ENCODE results near the gene ZNF460. TPM values are rescaled to one million over a fixed set of nuclear protein-coding genes. Genes with fewer than 3 reads are reported as not detected.

ZNF460 gene
- polyA plus RNA-seq, 3 donors = 2.8 to 4.5 (median 3.5) TPM

- Histone ChIP-seq H3K4me1 (ENCODE audit: control insufficient read depth in 1 of 2, insufficient read depth in 2 of 2, low read length in 2 of 2) (peaks cover 18 to 26% of the 10 kb centered on the region in 2 donors), H3K27me3 (ENCODE audit: control insufficient read depth in 2 of 2, insufficient read depth in 2 of 2, low read length in 2 of 2) (no peaks in the 10 kb centered on the region), H3K36me3 (replicated peaks in 1 of 2; ENCODE audit: control insufficient read depth in 1 of 2, insufficient read depth in 2 of 2, low read length in 2 of 2) (peaks cover 7 to 9% of the 10 kb centered on the region in 2 donors), H4K20me1 (ENCODE audit: insufficient read depth, low read length) (peaks cover 4% of the 10 kb centered on the region), H3K9ac (ENCODE audit: insufficient read depth, low read length, poor library complexity, severe bottlenecking) (peak overlapping the region; percentile 99), H3K4me2 (replicated peaks; ENCODE audit: extremely low read depth, low read length, poor library complexity, severe bottlenecking) (peak overlapping the region; percentile 87), H3K9me3 (replicated peaks in 1 of 2; ENCODE audit: control insufficient read depth in 1 of 2, insufficient read depth in 1 of 2, low read length in 2 of 2) (no peaks in the 10 kb centered on the region), H3K4me3 (replicated peaks in 1 of 3; ENCODE audit: low read depth in 2 of 3, low read length in 3 of 3) (peak overlapping the region; percentile 80 to 87 (median 85)), H3K79me2 (ENCODE audit: insufficient read depth, low read length) (peaks cover 44% of the 10 kb centered on the region), H3K27ac (ENCODE audit: low read depth in 1 of 2, low read length in 2 of 2) (peak overlapping the region; percentile 95), H2AFZ (ENCODE audit: insufficient read depth, low read depth, low read length, poor library complexity, severe bottlenecking) (peak overlapping the region; percentile 86)
- H3K36me3 Mint-ChIP-seq = peaks cover 15 to 22% of the 10 kb centered on the region in 2 donors
- peaks cover 0 to 2% (median 0%) of the 10 kb centered on the region in 7 donors for H3K9me3 Mint-ChIP-seq
- intact Hi-C loops (cut with micrococcal nuclease) = loop anchor here (1.0 to 10.0 kb wide), 5 partner anchors 37 to 355 kb away; partner anchors contain the start of genes ZNF805 (in 2 of the 2), ZNF211 (in 1 of the 2) and ZNF304 (in 1 of the 2)
- WGBS (ENCODE audit: insufficient coverage) = under 1% methylated on average over 20 of the region's 25 CpGs
- peaks cover 18% of the 10 kb centered on the region for H3K4me1 Mint-ChIP-seq
- H3K27ac Mint-ChIP-seq = no peak overlapping the region
- H3K4me3 Mint-ChIP-seq = no peak overlapping the region
- TF ChIP-seq CTCF (IDR thresholded peaks at IDR 0.05) = no peak
- H3K27me3 Mint-ChIP-seq (ENCODE audit: low read depth in 3 of 3) = peaks cover 0 to 3% (median 0%) of the 10 kb centered on the region in 3 donors
- peak; percentile 85 to 94 (median 88) for DNase-seq
Observed at GRCh38 chr19:57279418-57280164, 694 bp upstream of the ZNF460 start.

GRCh38 chr19:57280962-57281400 lies 696 bp downstream of the ZNF460 start:
- H3K4me3 ChIP-seq (replicated peaks in 1 of 3; ENCODE audit: low read depth in 2 of 3, low read length in 3 of 3) = peak overlapping the region; percentile 80 to 87 (median 85)

More at GRCh38 chr19:57280962-57281400, 696 bp downstream of the ZNF460 start:
- Histone ChIP-seq H3K79me2 (ENCODE audit: insufficient read depth, low read length) (peaks cover 57% of the 10 kb centered on the region), H3K9ac (ENCODE audit: insufficient read depth, low read length, poor library complexity, severe bottlenecking) (peak overlapping the region; percentile 99), H3K27me3 (ENCODE audit: control insufficient read depth in 2 of 2, insufficient read depth in 2 of 2, low read length in 2 of 2) (no peaks in the 10 kb centered on the region), H3K9me3 (replicated peaks in 1 of 2; ENCODE audit: control insufficient read depth in 1 of 2, insufficient read depth in 1 of 2, low read length in 2 of 2) (no peaks in the 10 kb centered on the region), H4K20me1 (ENCODE audit: insufficient read depth, low read length) (peaks cover 4% of the 10 kb centered on the region), H2AFZ (ENCODE audit: insufficient read depth, low read depth, low read length, poor library complexity, severe bottlenecking) (peak overlapping the region; percentile 86), H3K36me3 (replicated peaks in 1 of 2; ENCODE audit: control insufficient read depth in 1 of 2, insufficient read depth in 2 of 2, low read length in 2 of 2) (peaks cover 21 to 23% of the 10 kb centered on the region in 2 donors), H3K4me1 (ENCODE audit: control insufficient read depth in 1 of 2, insufficient read depth in 2 of 2, low read length in 2 of 2) (peaks cover 18 to 26% of the 10 kb centered on the region in 2 donors), H3K4me2 (replicated peaks; ENCODE audit: extremely low read depth, low read length, poor library complexity, severe bottlenecking) (peak overlapping the region; percentile 87), H3K27ac (ENCODE audit: low read depth in 1 of 2, low read length in 2 of 2) (peak overlapping the region; percentile 95)
- H3K9me3 Mint-ChIP-seq = peaks cover 0 to 2% (median 0%) of the 10 kb centered on the region in 7 donors
- intact Hi-C loops (cut with micrococcal nuclease) = loop anchor here in 1 of 2 donors (2.0 to 5.0 kb wide), 2 partner anchors 36 to 70 kb away; partner anchors contain the start of gene ZNF304
- no peak for TF ChIP-seq CTCF (IDR thresholded peaks at IDR 0.05)
- H3K27me3 Mint-ChIP-seq (ENCODE audit: low read depth in 3 of 3) = peaks cover 0 to 3% (median 0%) of the 10 kb centered on the region in 3 donors
- peaks cover 25 to 33% of the 10 kb centered on the region in 2 donors for H3K36me3 Mint-ChIP-seq
- peaks cover 18% of the 10 kb centered on the region for H3K4me1 Mint-ChIP-seq
- H3K27ac Mint-ChIP-seq = no peak overlapping the region
- peak; percentile 25 to 56 (median 43) for DNase-seq
- no peak overlapping the region for H3K4me3 Mint-ChIP-seq
- 0% methylated on average over 1 of the region's 6 CpGs for WGBS (ENCODE audit: insufficient coverage)
